Measurements from ENCODE around the gene SLC31A1.
A peak's percentile ranks its signal among the peaks of the same experiment; 100 is the strongest.
"Not testable (repeated sequence)": the region's sequence is repeated elsewhere in the genome, so short reads cannot be mapped to it uniquely, and the experiment has no call there.

SLC31A1 gene

GRCh38 chr9:113222482-113222841 lies 1.1 kb downstream of the SLC31A1 start:
- ChIA-PET CTCF (interaction anchor here (0.8 to 2.3 kb wide), 6 partner anchors 10 to 180 kb away, joined by 3 to 8 read pairs (median 4); partner anchors contain the start of genes ALAD, CDC26 and PRPF4), POLR2A (interaction anchor here (1.0 to 1.2 kb wide), 2 partner anchors 10 to 59 kb away, joined by 3 to 4 read pairs; no protein-coding TSS in a partner anchor)
- no peak for DNase-seq (ENCODE audit: low read depth, low spot score)
- peak overlapping the region; percentile 91 for H3K4me3 ChIP-seq (ENCODE audit: low read depth, low read length)
- no peak for TF ChIP-seq CTCF (IDR thresholded peaks at IDR 0.05; ENCODE audit: insufficient read depth, low read length, missing control alignments)

- ChIA-PET CTCF (interaction anchor here (1.1 kb wide), 1 partner anchor 43 kb away, joined by 3 read pairs; no protein-coding TSS in a partner anchor), POLR2A (no interaction called here)
- H3K4me3 ChIP-seq (ENCODE audit: low read depth, low read length): no peak overlapping the region
- no peak for TF ChIP-seq CTCF (IDR thresholded peaks at IDR 0.05; ENCODE audit: insufficient read depth, low read length, missing control alignments)
- DNase-seq (ENCODE audit: low read depth, low spot score): peak; percentile 47
Measured at GRCh38 chr9:113223963-113224362, 2.6 kb downstream of the SLC31A1 start.

- ChIA-PET POLR2A (no interaction called here), CTCF (interaction anchor here (1.3 kb wide), 1 partner anchor 18 kb away, joined by 3 read pairs; no protein-coding TSS in a partner anchor)
- no peak overlapping the region for H3K4me3 ChIP-seq (ENCODE audit: low read depth, low read length)
- no peak for DNase-seq (ENCODE audit: low read depth, low spot score)
- TF ChIP-seq CTCF (IDR thresholded peaks at IDR 0.05; ENCODE audit: insufficient read depth, low read length, missing control alignments): no peak
Measured at GRCh38 chr9:113227436-113227835, 6.1 kb downstream of the SLC31A1 start.

GRCh38 chr9:113228130-113228665 lies 6.9 kb downstream of the SLC31A1 start:
- TF ChIP-seq CTCF (IDR thresholded peaks at IDR 0.05; ENCODE audit: insufficient read depth, low read length, missing control alignments): no peak
- no peak for DNase-seq (ENCODE audit: low read depth, low spot score)
- CTCF ChIA-PET: interaction anchor here (0.7 to 1.3 kb wide), 4 partner anchors 10 to 47 kb away, joined by 3 to 5 read pairs (median 4); no protein-coding TSS in a partner anchor
- no peak overlapping the region for H3K4me3 ChIP-seq (ENCODE audit: low read depth, low read length)
- POLR2A ChIA-PET: no interaction called here

GRCh38 chr9:113231701-113232100 lies 10.4 kb downstream of the SLC31A1 start:
- POLR2A ChIA-PET: interaction anchor here (1.2 kb wide), 1 partner anchor 9 kb away, joined by 3 read pairs; no protein-coding TSS in a partner anchor
- no peak for TF ChIP-seq CTCF (IDR thresholded peaks at IDR 0.05; ENCODE audit: insufficient read depth, low read length, missing control alignments)
- CTCF ChIA-PET: interaction anchor here (1.0 to 1.9 kb wide), 3 partner anchors 9 to 43 kb away, joined by 3 to 6 read pairs (median 3); no protein-coding TSS in a partner anchor
- no peak overlapping the region for H3K4me3 ChIP-seq (ENCODE audit: low read depth, low read length)
- DNase-seq (ENCODE audit: low read depth, low spot score): no peak

GRCh38 chr9:113235701-113236255 lies 14.4 kb downstream of the SLC31A1 start:
- H3K4me3 ChIP-seq (ENCODE audit: low read depth, low read length); POLR2A ChIA-PET; CTCF ChIA-PET; DNase-seq (ENCODE audit: low read depth, low spot score): not testable (repeated sequence)

All from AG04449 (cell line).